SH-SY5Y (cell line): ENCODE measurements around the gene NOP14.

Experiments used
- GATA2 ChIP-seq: IDR thresholded peaks from 2 replicates; pipeline ENCODE4 v1.6.1; 2011; ENCODE audit warnings: mild to moderate bottlenecking, low read depth, low read length
- GATA3 ChIP-seq: IDR thresholded peaks from 2 replicates; pipeline ENCODE4 v1.6.1; 2011; ENCODE audit warnings: low read depth, mild to moderate bottlenecking, low read length, moderate library complexity

- no peak for TF ChIP-seq GATA2
- no peak for TF ChIP-seq GATA3
Measured at GRCh38 chr4:2931512-2932301, 31.5 kb downstream of the NOP14 start.
